ENCODE results near the gene PJA1. TPM values are rescaled to one million over a fixed set of nuclear protein-coding genes. Genes with fewer than 3 reads are reported as not detected.

Gene PJA1
- polyA plus RNA-seq, 1 of the 3 experiments (the other 2 are of a cell fraction) = 16.5 TPM

DNA sequence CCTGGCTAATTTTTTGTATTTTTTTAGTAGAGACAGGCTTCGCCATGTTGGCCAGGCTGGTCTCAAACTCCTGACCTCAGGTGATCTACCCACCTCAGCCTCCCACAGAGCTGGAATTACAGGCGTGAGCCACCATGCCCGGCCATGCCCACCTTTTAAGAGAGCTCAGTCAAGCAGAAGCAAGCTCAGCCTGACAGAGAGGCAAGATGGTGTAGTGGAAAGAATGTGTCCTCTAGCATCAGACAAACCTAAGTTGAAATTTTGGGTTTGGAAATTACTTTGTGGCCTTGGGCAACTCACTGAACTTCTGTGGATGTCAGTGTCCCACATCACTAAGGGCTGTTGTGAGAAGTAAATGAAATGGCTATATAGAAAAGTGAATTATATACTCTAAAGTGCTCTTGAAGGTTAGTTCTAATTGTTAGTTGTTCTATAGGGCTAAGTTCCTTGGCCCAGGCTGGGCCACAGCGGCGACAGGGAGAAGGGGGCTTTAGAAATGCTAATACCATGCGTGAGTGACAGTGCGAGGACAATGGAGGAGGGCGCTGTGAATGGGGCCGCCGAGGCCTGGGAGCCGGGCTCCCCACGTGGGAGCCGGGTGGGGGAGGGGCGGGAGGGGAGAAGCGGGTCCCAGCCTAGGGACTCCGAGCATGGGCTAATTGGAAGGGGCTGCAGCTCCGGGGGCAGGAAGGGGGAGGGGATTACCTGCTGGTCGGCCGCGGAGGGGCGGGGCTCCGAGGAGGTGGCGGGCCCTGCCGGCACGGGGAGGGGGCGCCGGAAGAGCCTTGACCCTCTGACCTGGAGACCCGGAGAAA is 15.6 kb downstream of the PJA1 start:
- Histone ChIP-seq H3K9me3 (no peaks in the 10 kb centered on the region), H3K9ac (no peak overlapping the region), H3K9me2 (no peaks in the 10 kb centered on the region), H3K4me1 (ENCODE audit: control insufficient read depth in 1 of 2, insufficient read depth in 2 of 2, low read depth in 1 of 2, low read length in 1 of 2) (peaks cover 0 to 2% of the 10 kb centered on the region in 2 experiments; a peak in 1 of 4 replicates), H3K27ac (ENCODE audit: low read depth in 2 of 2, low read length in 1 of 2) (no peak overlapping the region), H3K4me2 (no peak overlapping the region), H3K36me3 (replicated peaks in 1 of 2; ENCODE audit: control insufficient read depth in 1 of 2, insufficient read depth in 2 of 2, low read length in 1 of 2) (no peaks in the 10 kb centered on the region), H4K20me1 (ENCODE audit: insufficient read depth) (no peaks in the 10 kb centered on the region), H3F3A (replicated peaks; ENCODE audit: insufficient read depth) (no peaks in the 10 kb centered on the region), H3K27me3 (ENCODE audit: insufficient read depth) (no peaks in the 10 kb centered on the region; the same call in 1 of the 2 replicates), H3K4me3 (ENCODE audit: low read depth in 2 of 2, low read length in 1 of 2) (no peak overlapping the region), H2AFZ (ENCODE audit: low read depth) (no peak overlapping the region), H3K79me2 (ENCODE audit: insufficient read depth) (no peaks in the 10 kb centered on the region)
- POLR2A ChIA-PET = no interaction called here
- no peak for TF ChIP-seq ELF1 (IDR thresholded peaks at IDR 0.05)
- TF ChIP-seq, protein P1, sequence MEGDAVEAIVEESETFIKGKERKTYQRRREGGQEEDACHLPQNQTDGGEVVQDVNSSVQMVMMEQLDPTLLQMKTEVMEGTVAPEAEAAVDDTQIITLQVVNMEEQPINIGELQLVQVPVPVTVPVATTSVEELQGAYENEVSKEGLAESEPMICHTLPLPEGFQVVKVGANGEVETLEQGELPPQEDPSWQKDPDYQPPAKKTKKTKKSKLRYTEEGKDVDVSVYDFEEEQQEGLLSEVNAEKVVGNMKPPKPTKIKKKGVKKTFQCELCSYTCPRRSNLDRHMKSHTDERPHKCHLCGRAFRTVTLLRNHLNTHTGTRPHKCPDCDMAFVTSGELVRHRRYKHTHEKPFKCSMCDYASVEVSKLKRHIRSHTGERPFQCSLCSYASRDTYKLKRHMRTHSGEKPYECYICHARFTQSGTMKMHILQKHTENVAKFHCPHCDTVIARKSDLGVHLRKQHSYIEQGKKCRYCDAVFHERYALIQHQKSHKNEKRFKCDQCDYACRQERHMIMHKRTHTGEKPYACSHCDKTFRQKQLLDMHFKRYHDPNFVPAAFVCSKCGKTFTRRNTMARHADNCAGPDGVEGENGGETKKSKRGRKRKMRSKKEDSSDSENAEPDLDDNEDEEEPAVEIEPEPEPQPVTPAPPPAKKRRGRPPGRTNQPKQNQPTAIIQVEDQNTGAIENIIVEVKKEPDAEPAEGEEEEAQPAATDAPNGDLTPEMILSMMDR (IDR thresholded peaks at IDR 0.05) = no peak
- no peak for TF ChIP-seq NFIC (IDR thresholded peaks at IDR 0.05; ENCODE audit: borderline replicate concordance)
- TF ChIP-seq, protein P2, sequence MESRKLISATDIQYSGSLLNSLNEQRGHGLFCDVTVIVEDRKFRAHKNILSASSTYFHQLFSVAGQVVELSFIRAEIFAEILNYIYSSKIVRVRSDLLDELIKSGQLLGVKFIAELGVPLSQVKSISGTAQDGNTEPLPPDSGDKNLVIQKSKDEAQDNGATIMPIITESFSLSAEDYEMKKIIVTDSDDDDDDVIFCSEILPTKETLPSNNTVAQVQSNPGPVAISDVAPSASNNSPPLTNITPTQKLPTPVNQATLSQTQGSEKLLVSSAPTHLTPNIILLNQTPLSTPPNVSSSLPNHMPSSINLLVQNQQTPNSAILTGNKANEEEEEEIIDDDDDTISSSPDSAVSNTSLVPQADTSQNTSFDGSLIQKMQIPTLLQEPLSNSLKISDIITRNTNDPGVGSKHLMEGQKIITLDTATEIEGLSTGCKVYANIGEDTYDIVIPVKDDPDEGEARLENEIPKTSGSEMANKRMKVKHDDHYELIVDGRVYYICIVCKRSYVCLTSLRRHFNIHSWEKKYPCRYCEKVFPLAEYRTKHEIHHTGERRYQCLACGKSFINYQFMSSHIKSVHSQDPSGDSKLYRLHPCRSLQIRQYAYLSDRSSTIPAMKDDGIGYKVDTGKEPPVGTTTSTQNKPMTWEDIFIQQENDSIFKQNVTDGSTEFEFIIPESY (IDR thresholded peaks at IDR 0.05; ENCODE audit: borderline replicate concordance, low read depth) = no peak
- no peak for TF ChIP-seq FOSL2 (IDR thresholded peaks at IDR 0.05; ENCODE audit: borderline replicate concordance, low read depth)
- TF ChIP-seq MEF2A (IDR thresholded peaks at IDR 0.05; ENCODE audit: borderline replicate concordance, low read depth) = no peak
- TF ChIP-seq RAD21 (IDR thresholded peaks at IDR 0.05; ENCODE audit: low read length) = no peak
- no peak for TF ChIP-seq SMC3 (IDR thresholded peaks at IDR 0.05; ENCODE audit: low read depth, low read length)
- TF ChIP-seq YY1 (IDR thresholded peaks at IDR 0.05; ENCODE audit: low read depth) = no peak
- TF ChIP-seq TCF12 (IDR thresholded peaks at IDR 0.05) = no peak
- TF ChIP-seq JUND (IDR thresholded peaks at IDR 0.05) = no peak
- TF ChIP-seq, protein P3, sequence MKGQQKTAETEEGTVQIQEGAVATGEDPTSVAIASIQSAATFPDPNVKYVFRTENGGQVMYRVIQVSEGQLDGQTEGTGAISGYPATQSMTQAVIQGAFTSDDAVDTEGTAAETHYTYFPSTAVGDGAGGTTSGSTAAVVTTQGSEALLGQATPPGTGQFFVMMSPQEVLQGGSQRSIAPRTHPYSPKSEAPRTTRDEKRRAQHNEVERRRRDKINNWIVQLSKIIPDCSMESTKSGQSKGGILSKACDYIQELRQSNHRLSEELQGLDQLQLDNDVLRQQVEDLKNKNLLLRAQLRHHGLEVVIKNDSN (IDR thresholded peaks at IDR 0.05; ENCODE audit: borderline replicate concordance, low read depth) = no peak
- TF ChIP-seq, protein P4, sequence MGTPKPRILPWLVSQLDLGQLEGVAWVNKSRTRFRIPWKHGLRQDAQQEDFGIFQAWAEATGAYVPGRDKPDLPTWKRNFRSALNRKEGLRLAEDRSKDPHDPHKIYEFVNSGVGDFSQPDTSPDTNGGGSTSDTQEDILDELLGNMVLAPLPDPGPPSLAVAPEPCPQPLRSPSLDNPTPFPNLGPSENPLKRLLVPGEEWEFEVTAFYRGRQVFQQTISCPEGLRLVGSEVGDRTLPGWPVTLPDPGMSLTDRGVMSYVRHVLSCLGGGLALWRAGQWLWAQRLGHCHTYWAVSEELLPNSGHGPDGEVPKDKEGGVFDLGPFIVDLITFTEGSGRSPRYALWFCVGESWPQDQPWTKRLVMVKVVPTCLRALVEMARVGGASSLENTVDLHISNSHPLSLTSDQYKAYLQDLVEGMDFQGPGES (IDR thresholded peaks at IDR 0.05; ENCODE audit: low read depth, low read length) = no peak
- TF ChIP-seq NRF1 (IDR thresholded peaks at IDR 0.05; ENCODE audit: low read depth, low read length) = no peak
- DNase-seq = peak; percentile 9
- CTCF ChIA-PET = interaction anchor here (1.1 kb wide), 1 partner anchor 14 kb away, joined by 4 read pairs; no protein-coding TSS in a partner anchor
- 54% methylated on average over 18 of the region's 28 CpGs for WGBS (ENCODE audit: low lambda C conversion rate)
